ENCODE measurements around the gene ISG20L2.
"Not testable (repeated sequence)": the region's sequence is repeated elsewhere in the genome, so short reads cannot be mapped to it uniquely, and the experiment has no call there.

Gene ISG20L2

GRCh38 chr1:156766298-156767100 lies 37.9 kb upstream of the ISG20L2 start:
- H3K9ac ChIP-seq (ENCODE audit: low read depth, low read length) = peak overlapping the region; percentile 86

DNA sequence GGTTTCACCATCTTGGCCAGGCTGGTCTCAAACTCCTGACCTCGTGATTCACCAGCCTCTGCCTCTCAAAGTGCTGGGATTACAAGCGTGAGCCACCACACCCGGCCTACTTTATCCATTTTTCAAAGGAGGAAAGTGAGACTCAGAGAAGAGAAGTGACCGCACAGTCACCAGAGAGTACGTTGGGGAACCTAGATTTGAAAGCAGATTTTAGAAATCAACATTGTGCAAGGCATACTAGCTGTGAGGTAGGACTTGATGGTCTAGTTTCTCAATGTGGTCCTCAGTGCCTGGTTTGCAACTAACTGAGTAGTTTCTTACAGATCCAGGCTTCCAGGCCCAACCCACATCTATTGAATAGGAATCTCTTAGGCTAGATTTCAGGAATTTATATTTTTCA lies 37.1 kb upstream of the ISG20L2 start:
- H3K4me3 ChIP-seq (ENCODE audit: low read length) = peak overlapping the region; percentile 79
- peak overlapping the region; percentile 86 for H3K9ac ChIP-seq (ENCODE audit: low read depth, low read length)

More at GRCh38 chr1:156766298-156767100, 37.9 kb upstream of the ISG20L2 start:
- Histone ChIP-seq H3K4me2 (ENCODE audit: low read length) (peak overlapping the region; percentile 97), H3K4me1 (ENCODE audit: control insufficient read depth, insufficient read depth, low read length) (peaks cover 19% of the 10 kb centered on the region), H3K36me3 (ENCODE audit: insufficient read depth, low read length) (peaks cover 11% of the 10 kb centered on the region), H3K27me3 (ENCODE audit: control insufficient read depth, insufficient read depth, low read length) (no peaks in the 10 kb centered on the region), H3K9me3 (replicated peaks; ENCODE audit: low read length) (no peaks in the 10 kb centered on the region), H3K4me3 (ENCODE audit: low read length) (peak overlapping the region; percentile 79)

GRCh38 chr1:156765136-156765535 lies 36.6 kb upstream of the ISG20L2 start:
- not testable (repeated sequence) for H3K4me2 ChIP-seq (ENCODE audit: low read length); H3K36me3 ChIP-seq (ENCODE audit: insufficient read depth, low read length); H3K9ac ChIP-seq (ENCODE audit: low read depth, low read length); H3K27me3 ChIP-seq (ENCODE audit: control insufficient read depth, insufficient read depth, low read length); H3K4me3 ChIP-seq (ENCODE audit: low read length); H3K9me3 ChIP-seq (replicated peaks; ENCODE audit: low read length)
- H3K4me1 ChIP-seq (ENCODE audit: control insufficient read depth, insufficient read depth, low read length) = peaks cover 19% of the 10 kb centered on the region

More for the DNA sequence above, 37.1 kb upstream of the ISG20L2 start:
- peaks cover 3% of the 10 kb centered on the region for H3K36me3 ChIP-seq (ENCODE audit: insufficient read depth, low read length)
- peak overlapping the region; percentile 97 for H3K4me2 ChIP-seq (ENCODE audit: low read length)
- peaks cover 19% of the 10 kb centered on the region for H3K4me1 ChIP-seq (ENCODE audit: control insufficient read depth, insufficient read depth, low read length)
- H3K9me3 ChIP-seq (replicated peaks; ENCODE audit: low read length) = no peaks in the 10 kb centered on the region
- H3K27me3 ChIP-seq (ENCODE audit: control insufficient read depth, insufficient read depth, low read length) = no peaks in the 10 kb centered on the region

DNA sequence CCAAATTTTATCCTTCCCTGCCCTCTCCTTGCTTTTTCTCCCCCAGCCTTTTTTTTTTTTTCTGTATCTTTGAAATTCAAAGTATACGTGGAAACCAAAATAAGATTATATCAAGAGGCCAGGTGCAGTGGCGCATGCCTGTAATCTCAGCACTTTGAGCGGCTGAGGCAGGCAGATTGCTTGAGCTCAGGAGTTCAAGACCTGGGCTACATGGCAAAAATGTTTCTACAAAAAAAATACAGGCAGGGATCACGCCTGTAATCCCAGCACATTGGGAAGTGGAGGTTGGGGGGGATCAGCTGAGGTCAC lies 32.2 kb upstream of the ISG20L2 start:
- Histone ChIP-seq H3K4me3 (ENCODE audit: low read length) (no peak overlapping the region), H3K9ac (ENCODE audit: low read depth, low read length) (no peak overlapping the region), H3K27me3 (ENCODE audit: control insufficient read depth, insufficient read depth, low read length) (no peaks in the 10 kb centered on the region)

GRCh38 chr1:156760092-156760795 lies 31.7 kb upstream of the ISG20L2 start:
- H3K9ac ChIP-seq (ENCODE audit: low read depth, low read length) = no peak overlapping the region
- H3K4me1 ChIP-seq (ENCODE audit: control insufficient read depth, insufficient read depth, low read length) = no peaks in the 10 kb centered on the region
- no peak overlapping the region for H3K4me2 ChIP-seq (ENCODE audit: low read length)
- H3K36me3 ChIP-seq (ENCODE audit: insufficient read depth, low read length) = no peaks in the 10 kb centered on the region
- H3K4me3 ChIP-seq (ENCODE audit: low read length) = no peak overlapping the region
- no peaks in the 10 kb centered on the region for H3K27me3 ChIP-seq (ENCODE audit: control insufficient read depth, insufficient read depth, low read length)
- H3K9me3 ChIP-seq (replicated peaks; ENCODE audit: low read length) = no peaks in the 10 kb centered on the region

More for the DNA sequence above, 32.2 kb upstream of the ISG20L2 start:
- Histone ChIP-seq H3K9me3 (replicated peaks; ENCODE audit: low read length) (no peaks in the 10 kb centered on the region), H3K4me1 (ENCODE audit: control insufficient read depth, insufficient read depth, low read length) (peaks cover 2% of the 10 kb centered on the region), H3K4me2 (ENCODE audit: low read length) (no peak overlapping the region), H3K36me3 (ENCODE audit: insufficient read depth, low read length) (no peaks in the 10 kb centered on the region)

DNA sequence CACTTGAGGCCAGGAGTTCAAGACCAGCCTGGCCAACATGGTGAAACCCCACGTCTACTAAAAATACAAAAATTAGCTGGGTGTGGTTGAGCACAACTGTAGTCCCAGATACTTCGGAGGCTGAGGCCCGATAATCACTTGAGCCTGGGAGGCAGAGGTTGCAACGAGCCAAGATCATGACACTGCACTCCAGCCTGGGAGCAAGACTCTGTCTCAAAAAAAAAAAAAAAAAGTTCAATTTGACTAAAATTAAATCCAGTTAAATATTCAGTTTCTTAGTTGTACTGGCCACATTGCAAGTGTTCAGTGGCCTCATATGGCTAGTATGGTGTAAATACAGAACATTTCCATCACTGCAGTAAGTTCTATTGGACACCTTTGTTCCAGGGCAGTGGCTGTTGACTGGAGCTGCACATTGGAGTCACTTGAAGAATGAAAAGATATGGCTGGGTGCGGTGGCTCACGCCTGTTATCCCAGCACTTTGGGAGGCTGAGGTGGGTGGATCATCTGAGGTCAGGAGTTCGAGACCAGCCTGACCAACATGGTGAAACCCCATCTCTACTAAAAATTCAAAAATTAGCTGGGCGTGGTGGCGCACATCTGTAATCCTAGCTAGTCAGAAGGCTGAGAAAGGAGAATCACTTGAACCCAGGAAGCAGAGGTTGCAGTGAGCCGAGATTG lies 29.1 kb upstream of the ISG20L2 start:
- not testable (repeated sequence) for H3K4me1 ChIP-seq (ENCODE audit: control insufficient read depth, insufficient read depth, low read length); H3K9me3 ChIP-seq (replicated peaks; ENCODE audit: low read length); H3K9ac ChIP-seq (ENCODE audit: low read depth, low read length); H3K36me3 ChIP-seq (ENCODE audit: insufficient read depth, low read length); H3K4me2 ChIP-seq (ENCODE audit: low read length); H3K4me3 ChIP-seq (ENCODE audit: low read length); H3K27me3 ChIP-seq (ENCODE audit: control insufficient read depth, insufficient read depth, low read length)

DNA sequence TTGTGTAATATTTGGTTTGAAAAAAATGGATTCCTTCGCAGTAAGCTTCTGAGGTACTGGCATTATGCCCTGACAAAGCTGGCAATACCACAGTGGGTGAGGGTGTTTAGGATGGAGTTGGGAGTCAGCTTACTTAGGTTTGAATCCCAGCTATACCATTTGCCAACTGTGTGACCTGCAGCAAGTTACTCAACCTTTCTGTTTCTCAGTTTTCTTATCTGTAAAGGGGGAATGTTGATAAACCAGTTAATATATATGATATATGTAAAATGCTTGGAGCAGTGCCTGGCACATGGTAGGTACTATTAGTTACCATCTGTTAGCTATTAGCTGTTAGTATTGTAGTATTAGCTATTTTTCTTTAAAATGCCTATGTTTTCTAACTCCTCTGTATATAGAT lies 27.8 kb upstream of the ISG20L2 start:
- H3K9ac ChIP-seq (ENCODE audit: low read depth, low read length) = no peak overlapping the region
- H3K9me3 ChIP-seq (replicated peaks; ENCODE audit: low read length) = no peaks in the 10 kb centered on the region
- no peak overlapping the region for H3K4me3 ChIP-seq (ENCODE audit: low read length)
- H3K4me1 ChIP-seq (ENCODE audit: control insufficient read depth, insufficient read depth, low read length) = peaks cover 10% of the 10 kb centered on the region
- no peaks in the 10 kb centered on the region for H3K36me3 ChIP-seq (ENCODE audit: insufficient read depth, low read length)
- no peaks in the 10 kb centered on the region for H3K27me3 ChIP-seq (ENCODE audit: control insufficient read depth, insufficient read depth, low read length)
- no peak overlapping the region for H3K4me2 ChIP-seq (ENCODE audit: low read length)

GRCh38 chr1:156755527-156755950 lies 27.0 kb upstream of the ISG20L2 start:
- Histone ChIP-seq H3K4me2 (ENCODE audit: low read length) (no peak overlapping the region), H3K4me1 (ENCODE audit: control insufficient read depth, insufficient read depth, low read length) (peaks cover 10% of the 10 kb centered on the region), H3K9me3 (replicated peaks; ENCODE audit: low read length) (no peaks in the 10 kb centered on the region), H3K9ac (ENCODE audit: low read depth, low read length) (no peak overlapping the region), H3K4me3 (ENCODE audit: low read length) (no peak overlapping the region), H3K27me3 (ENCODE audit: control insufficient read depth, insufficient read depth, low read length) (no peaks in the 10 kb centered on the region), H3K36me3 (ENCODE audit: insufficient read depth, low read length) (no peaks in the 10 kb centered on the region)

- Histone ChIP-seq H3K4me1 (ENCODE audit: control insufficient read depth, insufficient read depth, low read length) (peaks cover 18% of the 10 kb centered on the region), H3K27me3 (ENCODE audit: control insufficient read depth, insufficient read depth, low read length) (no peaks in the 10 kb centered on the region), H3K9me3 (replicated peaks; ENCODE audit: low read length) (no peaks in the 10 kb centered on the region), H3K9ac (ENCODE audit: low read depth, low read length) (no peak overlapping the region), H3K36me3 (ENCODE audit: insufficient read depth, low read length) (peaks cover 3% of the 10 kb centered on the region), H3K4me3 (ENCODE audit: low read length) (no peak overlapping the region), H3K4me2 (ENCODE audit: low read length) (no peak overlapping the region)
Measured at GRCh38 chr1:156754219-156754618, 25.7 kb upstream of the ISG20L2 start.

DNA sequence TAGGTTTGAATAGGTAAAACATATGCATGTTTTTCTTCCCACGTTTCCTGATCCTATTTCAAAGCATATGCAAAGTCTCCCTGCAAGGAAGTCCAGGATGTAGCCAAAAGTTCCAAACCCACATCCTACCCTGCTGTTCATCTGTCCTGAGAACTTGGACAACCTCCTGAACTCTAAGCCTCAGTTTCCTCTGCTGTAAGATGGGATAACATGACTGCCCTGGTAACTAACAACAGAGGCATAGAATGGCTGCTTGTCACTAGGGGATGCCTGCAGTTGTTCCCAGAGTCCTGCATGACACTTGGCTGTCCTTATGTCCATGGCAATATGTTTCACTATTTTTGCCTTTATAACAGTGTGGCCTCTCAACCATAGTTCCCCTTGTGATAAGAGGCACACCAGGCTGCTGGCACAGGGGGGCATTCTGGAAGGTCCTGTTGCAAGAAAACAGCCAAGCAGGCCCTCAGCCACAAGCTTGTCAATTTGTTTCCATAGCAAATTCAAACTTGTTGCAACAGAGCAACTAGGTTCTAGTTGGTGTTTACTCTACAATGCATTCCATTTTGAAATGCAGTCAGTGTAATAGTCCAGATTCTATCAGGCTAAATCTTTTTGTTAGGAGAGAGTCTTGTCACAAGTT lies 24.4 kb upstream of the ISG20L2 start:
- H3K4me3 ChIP-seq (ENCODE audit: low read length) = peak overlapping the region; percentile 99

GRCh38 chr1:156751757-156752481 lies 23.4 kb upstream of the ISG20L2 start:
- peaks cover 3% of the 10 kb centered on the region for H3K36me3 ChIP-seq (ENCODE audit: insufficient read depth, low read length)
- peak overlapping the region; percentile 99 for H3K4me3 ChIP-seq (ENCODE audit: low read length)
- no peaks in the 10 kb centered on the region for H3K27me3 ChIP-seq (ENCODE audit: control insufficient read depth, insufficient read depth, low read length)
- peak overlapping the region; percentile 98 for H3K4me2 ChIP-seq (ENCODE audit: low read length)
- no peaks in the 10 kb centered on the region for H3K9me3 ChIP-seq (replicated peaks; ENCODE audit: low read length)
- H3K4me1 ChIP-seq (ENCODE audit: control insufficient read depth, insufficient read depth, low read length) = peaks cover 39% of the 10 kb centered on the region
- peak overlapping the region; percentile 99 for H3K9ac ChIP-seq (ENCODE audit: low read depth, low read length)

More for the DNA sequence above, 24.4 kb upstream of the ISG20L2 start:
- Histone ChIP-seq H3K36me3 (ENCODE audit: insufficient read depth, low read length) (peaks cover 3% of the 10 kb centered on the region), H3K9ac (ENCODE audit: low read depth, low read length) (peak overlapping the region; percentile 99), H3K4me1 (ENCODE audit: control insufficient read depth, insufficient read depth, low read length) (peaks cover 30% of the 10 kb centered on the region), H3K27me3 (ENCODE audit: control insufficient read depth, insufficient read depth, low read length) (no peaks in the 10 kb centered on the region), H3K4me2 (ENCODE audit: low read length) (peak overlapping the region; percentile 98), H3K9me3 (replicated peaks; ENCODE audit: low read length) (no peaks in the 10 kb centered on the region)

Data from skeletal muscle satellite cell (primary cell).